ENCODE results near the gene P2RX5. TPM values are rescaled to one million over a fixed set of nuclear protein-coding genes. Genes with fewer than 3 reads are reported as not detected.
A peak's percentile ranks its signal among the peaks of the same experiment; 100 is the strongest.

Gene P2RX5
- total and polyA plus RNA-seq, 2 donors from 2014 or later: 8.4 TPM; not detected in 1

DNA sequence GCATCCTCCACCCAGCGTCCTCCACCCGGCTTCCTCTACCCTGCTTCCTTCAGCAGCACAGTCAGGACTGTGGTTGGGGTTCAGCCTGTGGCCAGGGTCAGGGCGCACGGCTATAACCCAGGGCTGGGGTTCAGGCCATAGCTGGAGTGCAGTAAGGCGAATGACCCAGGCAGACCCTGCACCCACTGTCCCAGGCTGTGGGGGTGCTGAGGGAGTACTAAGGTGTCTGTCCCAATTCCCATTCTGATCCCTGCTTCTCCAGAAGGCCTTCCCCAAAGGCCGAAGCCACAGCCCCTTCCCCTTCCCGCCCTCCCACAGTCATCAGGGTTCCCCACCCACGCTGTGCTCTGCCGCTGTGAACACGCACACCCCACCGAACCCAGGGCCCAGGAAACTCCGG is 14.9 kb downstream of the P2RX5 start:
- FAIRE-seq (no peak), DNase-seq (peak in 1 of 5 donors; percentile 54)
- no peaks in the 10 kb centered on the region for H3K36me3 ChIP-seq (ENCODE audit: control insufficient read depth in 2 of 3, insufficient read depth in 3 of 3, low read length in 3 of 3)
- H3K4me1 ChIP-seq (ENCODE audit: control insufficient read depth in 2 of 3, insufficient read depth in 2 of 3, low read depth in 1 of 3, low read length in 3 of 3): no peaks in the 10 kb centered on the region
- H3K4me3 ChIP-seq (ENCODE audit: low read length in 3 of 3): no peak overlapping the region
- peaks cover 3% of the 10 kb centered on the region for H3K27me3 ChIP-seq (ENCODE audit: control insufficient read depth, insufficient read depth, low read length)
- TF ChIP-seq, protein P1, sequence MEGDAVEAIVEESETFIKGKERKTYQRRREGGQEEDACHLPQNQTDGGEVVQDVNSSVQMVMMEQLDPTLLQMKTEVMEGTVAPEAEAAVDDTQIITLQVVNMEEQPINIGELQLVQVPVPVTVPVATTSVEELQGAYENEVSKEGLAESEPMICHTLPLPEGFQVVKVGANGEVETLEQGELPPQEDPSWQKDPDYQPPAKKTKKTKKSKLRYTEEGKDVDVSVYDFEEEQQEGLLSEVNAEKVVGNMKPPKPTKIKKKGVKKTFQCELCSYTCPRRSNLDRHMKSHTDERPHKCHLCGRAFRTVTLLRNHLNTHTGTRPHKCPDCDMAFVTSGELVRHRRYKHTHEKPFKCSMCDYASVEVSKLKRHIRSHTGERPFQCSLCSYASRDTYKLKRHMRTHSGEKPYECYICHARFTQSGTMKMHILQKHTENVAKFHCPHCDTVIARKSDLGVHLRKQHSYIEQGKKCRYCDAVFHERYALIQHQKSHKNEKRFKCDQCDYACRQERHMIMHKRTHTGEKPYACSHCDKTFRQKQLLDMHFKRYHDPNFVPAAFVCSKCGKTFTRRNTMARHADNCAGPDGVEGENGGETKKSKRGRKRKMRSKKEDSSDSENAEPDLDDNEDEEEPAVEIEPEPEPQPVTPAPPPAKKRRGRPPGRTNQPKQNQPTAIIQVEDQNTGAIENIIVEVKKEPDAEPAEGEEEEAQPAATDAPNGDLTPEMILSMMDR (IDR thresholded peaks at IDR 0.05; ENCODE audit: borderline replicate concordance, extremely low read depth, insufficient read depth): no peak
- H3K9me3 ChIP-seq (ENCODE audit: control insufficient read depth in 2 of 3, insufficient read depth in 1 of 3, low read length in 3 of 3): no peaks in the 10 kb centered on the region
- no peak overlapping the region for H3K27ac ChIP-seq (ENCODE audit: low read depth in 2 of 2, low read length in 2 of 2)
- H3K9ac ChIP-seq (ENCODE audit: low read length in 3 of 3): no peak overlapping the region
- intact Hi-C loops (cut with DNase I): no loop called here

DNA sequence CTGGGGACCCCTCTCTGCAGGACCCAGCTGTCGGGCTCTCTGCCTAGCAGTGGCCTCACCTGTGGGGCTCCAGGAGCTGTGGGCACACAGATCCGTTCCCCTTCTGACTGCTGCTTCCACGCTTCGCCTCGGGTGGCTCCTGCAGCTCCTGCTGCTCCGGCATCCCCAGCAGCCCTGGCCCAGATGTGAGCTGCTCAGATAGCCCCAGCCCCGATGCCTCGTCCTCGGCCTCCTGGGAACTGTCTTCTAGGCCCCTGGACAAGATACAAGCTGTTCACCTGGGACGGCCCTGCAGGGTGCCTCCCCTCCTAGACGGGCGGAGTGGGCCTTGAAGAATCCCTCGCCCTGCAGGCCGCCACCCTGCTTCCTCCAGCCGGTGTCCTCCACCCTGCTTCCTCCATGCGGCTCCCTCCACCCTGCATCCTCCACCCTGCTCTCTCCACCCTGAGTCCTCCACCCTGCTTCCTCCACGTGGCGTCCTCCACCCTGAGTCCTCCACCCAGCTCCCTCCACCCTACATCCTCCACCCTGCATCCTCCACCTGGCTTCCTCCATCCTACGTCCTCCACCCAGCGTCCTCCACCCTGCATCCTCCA is 16.3 kb downstream of the P2RX5 start:
- TF ChIP-seq, protein P1 (IDR thresholded peaks at IDR 0.05; ENCODE audit: borderline replicate concordance, extremely low read depth, insufficient read depth): no peak
- DNase-seq: peak in 1 of 5 donors; percentile 63
- intact Hi-C loops (cut with DNase I): loop anchor here (5.0 kb wide), 1 partner anchor 48 kb away; no protein-coding TSS in a partner anchor

GRCh38 chr17:3678821-3679530 is 17.0 kb downstream of the P2RX5 start:
- H3K9ac ChIP-seq (ENCODE audit: low read length in 3 of 3): no peak overlapping the region
- intact Hi-C loops (cut with DNase I): loop anchor here (5.0 kb wide), 1 partner anchor 48 kb away; no protein-coding TSS in a partner anchor
- DNase-seq: peak in 1 of 5 donors; percentile 57
- FAIRE-seq: no peak
- H3K27me3 ChIP-seq (ENCODE audit: control insufficient read depth, insufficient read depth, low read length): no peaks in the 10 kb centered on the region
- H3K4me3 ChIP-seq (ENCODE audit: low read length in 3 of 3): no peak overlapping the region
- no peaks in the 10 kb centered on the region for H3K9me3 ChIP-seq (ENCODE audit: control insufficient read depth in 2 of 3, insufficient read depth in 1 of 3, low read length in 3 of 3)
- TF ChIP-seq, protein P1 (IDR thresholded peaks at IDR 0.05; ENCODE audit: borderline replicate concordance, extremely low read depth, insufficient read depth): no peak
- no peak overlapping the region for H3K27ac ChIP-seq (ENCODE audit: low read depth in 2 of 2, low read length in 2 of 2)
- no peaks in the 10 kb centered on the region for H3K36me3 ChIP-seq (ENCODE audit: control insufficient read depth in 2 of 3, insufficient read depth in 3 of 3, low read length in 3 of 3)
- no peaks in the 10 kb centered on the region for H3K4me1 ChIP-seq (ENCODE audit: control insufficient read depth in 2 of 3, insufficient read depth in 2 of 3, low read depth in 1 of 3, low read length in 3 of 3)

More for the DNA sequence above, 16.3 kb downstream of the P2RX5 start:
- Histone ChIP-seq H3K27ac (ENCODE audit: low read depth in 2 of 2, low read length in 2 of 2) (no peak overlapping the region), H3K9ac (ENCODE audit: low read length in 3 of 3) (no peak overlapping the region), H3K4me3 (ENCODE audit: low read length in 3 of 3) (no peak overlapping the region), H3K27me3 (ENCODE audit: control insufficient read depth, insufficient read depth, low read length) (no peaks in the 10 kb centered on the region), H3K4me1 (ENCODE audit: control insufficient read depth in 2 of 3, insufficient read depth in 2 of 3, low read depth in 1 of 3, low read length in 3 of 3) (no peaks in the 10 kb centered on the region), H3K9me3 (ENCODE audit: control insufficient read depth in 2 of 3, insufficient read depth in 1 of 3, low read length in 3 of 3) (no peaks in the 10 kb centered on the region), H3K36me3 (ENCODE audit: control insufficient read depth in 2 of 3, insufficient read depth in 3 of 3, low read length in 3 of 3) (no peaks in the 10 kb centered on the region)
- FAIRE-seq: no peak

Measured in kidney (tissue), 14 donors.